Measurements from ENCODE around the gene SIGMAR1.

SIGMAR1 gene

GRCh38 chr9:34629491-34629808, 8.1 kb downstream of the SIGMAR1 start:
- DNase-seq = no peak

DNA sequence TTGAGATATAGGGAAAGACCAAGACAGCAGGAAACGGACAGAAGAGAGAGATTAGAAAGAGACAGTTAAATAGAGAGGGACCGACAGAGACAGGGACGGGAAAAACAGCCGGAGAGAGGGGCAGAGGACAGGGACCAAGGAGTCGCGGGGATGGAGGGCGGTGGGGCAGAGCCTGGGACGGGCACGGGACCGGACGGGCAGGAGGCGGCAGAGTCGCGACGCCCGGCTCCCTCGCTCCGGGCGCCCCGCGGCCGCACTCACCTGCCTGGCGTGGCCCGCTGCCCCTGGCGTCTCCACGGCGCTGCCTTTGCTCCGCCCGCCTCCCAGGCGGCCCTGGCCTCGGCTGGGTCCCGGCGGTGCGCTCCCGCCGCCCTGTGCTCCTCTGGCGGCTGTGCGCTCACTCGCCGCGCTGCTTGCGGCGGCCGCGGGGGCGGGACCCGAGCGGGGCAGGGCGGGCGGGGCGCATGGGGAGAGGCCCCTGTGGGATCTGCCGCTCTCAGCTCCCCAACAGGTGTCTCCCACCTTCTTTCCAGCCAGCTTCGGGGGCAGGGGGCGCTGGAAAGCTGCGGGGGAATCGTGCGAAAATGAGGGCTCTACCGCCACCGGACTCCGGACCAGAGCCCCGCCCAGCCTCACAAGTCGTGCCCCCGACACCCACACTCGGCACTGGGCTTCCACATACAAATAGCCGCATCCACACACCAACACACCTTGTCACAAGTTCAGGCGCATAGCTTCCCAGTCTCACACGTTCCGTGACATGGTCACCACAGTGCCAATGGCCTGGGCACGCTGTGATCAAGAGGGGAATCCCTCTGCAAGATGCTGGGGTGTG, 8.7 kb downstream of the SIGMAR1 start, which contains the start of gene ARID3C:
Gene ARID3C, minus strand, starts transcription at position 411 of the 835 bp plus-strand sequence. CDS start 1,052 bp downstream, outside the sequence.
- DNase-seq = no peak

DNA sequence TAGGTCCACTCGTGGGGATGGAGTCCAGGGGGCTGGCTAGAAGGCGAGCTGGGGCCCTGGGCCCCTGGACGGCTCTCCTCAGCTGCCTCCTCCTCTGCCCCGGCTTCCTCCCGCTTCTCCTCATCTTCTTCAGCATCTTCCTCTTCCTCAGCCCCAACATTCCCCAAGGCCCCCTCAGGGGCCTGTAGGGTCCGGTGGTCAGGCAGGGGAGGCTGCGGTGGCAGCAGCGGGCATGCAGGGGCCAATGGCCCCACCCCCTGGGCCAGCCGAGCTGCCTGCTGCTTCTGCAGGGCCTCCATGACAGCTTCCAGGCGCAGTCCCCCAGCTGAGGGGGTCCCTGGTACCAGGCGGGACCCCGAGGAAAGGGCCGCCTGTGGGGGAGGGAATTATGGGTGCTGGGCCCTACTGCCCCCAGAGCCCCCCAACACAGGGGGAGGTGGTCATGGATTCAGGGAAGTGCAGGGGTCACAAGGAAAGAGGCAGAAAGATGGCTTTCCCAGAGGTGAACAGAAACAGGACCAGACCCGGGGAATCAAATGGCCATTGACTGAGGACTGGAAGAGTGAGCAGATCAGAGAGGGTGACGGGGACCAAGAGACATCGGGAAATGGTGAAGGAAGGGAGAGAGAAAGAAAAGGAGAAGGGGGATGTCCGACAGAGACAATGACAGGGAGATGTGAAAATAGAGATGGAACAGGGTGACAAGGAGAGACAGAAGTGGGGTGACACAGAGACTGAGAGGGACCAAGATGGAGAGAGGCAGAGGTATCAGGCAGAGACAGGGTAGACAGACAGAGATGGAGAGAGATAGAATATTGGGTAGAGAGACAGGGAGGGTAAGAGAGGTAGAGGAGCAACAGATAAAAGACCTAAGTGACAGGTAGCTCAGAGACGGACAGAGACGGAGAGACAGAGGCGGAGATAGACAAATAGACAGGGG, 9.6 kb downstream of the SIGMAR1 start:
- no peak for DNase-seq

DNA sequence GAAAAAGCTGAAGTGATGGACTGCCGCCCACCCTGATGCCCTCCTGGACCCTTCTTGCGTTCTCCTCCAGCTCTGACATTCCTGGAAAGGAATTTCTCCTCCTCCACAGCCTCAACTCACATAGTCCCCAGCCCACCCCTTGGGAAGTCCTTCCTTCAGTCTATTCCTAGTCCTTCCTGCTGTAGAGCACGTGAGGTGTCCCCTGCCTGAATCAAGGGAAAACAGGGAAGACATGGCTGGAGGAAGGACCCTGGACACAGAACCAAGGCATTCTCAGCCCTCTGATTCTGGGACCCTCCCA, 12.5 kb downstream of the SIGMAR1 start:
- DNase-seq = no peak

DNA sequence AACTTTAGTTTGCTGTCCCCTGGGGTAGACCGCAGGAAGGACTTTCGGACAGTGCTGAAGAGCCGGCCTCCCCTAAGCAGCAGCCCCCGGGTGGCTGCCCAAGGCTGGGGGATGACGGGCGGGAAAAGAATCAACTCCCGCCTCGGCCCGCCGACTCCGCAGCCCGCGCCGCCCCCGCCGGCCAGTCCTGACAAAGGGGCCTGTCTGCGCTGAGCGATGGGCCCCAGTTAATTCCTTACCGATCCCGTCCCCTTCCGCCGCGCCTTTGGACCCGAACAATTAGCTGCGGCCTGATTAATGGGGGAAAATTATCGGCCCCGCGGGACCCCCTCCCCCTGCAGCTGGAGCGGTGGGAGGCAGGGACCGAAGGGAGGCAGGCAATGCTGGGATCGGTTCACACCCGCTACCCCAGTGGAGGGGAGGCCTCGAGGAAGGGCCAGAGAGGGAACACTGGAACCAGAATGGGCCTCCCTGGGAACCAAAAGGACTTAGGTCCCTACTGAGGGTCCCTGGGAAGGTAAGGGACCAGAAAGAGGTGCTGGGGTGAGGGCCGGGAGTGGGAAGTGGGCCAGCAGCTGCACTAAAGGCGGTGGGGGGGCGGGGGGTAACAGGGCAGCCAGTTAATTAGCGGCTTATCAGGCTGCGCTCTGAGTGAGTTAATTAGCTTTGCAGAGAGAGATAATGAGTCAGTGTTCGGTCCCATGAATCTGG, 13.0 kb downstream of the SIGMAR1 start:
- no peak for DNase-seq

DNA sequence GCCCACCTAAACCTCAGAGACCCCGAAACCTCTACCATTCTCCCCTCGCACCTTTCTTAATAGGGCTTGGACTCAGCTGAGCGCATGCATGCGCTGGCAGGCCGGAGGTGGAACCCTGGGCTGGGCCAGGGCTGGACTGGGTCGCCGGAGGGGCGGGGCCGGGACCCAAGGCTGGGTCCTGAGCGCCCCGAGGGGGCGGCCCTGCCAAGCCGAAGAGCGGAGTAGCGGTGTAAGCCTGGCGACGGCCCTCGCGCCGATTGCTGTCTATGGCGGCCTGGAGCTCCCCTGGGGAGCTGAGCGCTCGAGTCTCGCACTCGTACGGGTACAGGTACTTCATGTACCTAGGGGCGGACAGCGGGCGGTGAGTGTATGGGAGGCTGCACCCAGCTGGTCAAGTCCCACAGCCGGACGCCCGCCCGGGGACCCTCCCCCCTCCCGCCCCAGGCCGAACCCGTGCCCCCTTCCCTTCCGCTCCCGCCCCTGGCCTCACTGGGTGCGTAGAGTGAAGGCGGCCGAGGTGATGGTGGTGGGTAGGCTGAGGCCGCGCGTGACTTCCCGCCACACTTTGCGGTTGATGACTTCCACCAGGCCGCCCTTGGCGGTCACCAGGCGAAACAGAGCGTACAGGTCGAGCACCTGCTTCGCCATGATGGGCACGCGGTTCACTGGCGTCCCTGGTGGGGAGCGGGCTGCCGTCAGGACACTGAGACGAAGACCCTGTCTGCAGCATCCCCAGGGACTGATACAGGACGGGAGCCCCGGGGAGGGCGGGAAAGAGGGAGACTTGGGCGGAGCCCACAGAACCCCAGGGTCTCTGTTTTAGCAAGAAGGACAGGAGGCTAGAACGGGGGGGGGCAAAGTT, 14.0 kb downstream of the SIGMAR1 start:
- DNase-seq = no peak

DNA sequence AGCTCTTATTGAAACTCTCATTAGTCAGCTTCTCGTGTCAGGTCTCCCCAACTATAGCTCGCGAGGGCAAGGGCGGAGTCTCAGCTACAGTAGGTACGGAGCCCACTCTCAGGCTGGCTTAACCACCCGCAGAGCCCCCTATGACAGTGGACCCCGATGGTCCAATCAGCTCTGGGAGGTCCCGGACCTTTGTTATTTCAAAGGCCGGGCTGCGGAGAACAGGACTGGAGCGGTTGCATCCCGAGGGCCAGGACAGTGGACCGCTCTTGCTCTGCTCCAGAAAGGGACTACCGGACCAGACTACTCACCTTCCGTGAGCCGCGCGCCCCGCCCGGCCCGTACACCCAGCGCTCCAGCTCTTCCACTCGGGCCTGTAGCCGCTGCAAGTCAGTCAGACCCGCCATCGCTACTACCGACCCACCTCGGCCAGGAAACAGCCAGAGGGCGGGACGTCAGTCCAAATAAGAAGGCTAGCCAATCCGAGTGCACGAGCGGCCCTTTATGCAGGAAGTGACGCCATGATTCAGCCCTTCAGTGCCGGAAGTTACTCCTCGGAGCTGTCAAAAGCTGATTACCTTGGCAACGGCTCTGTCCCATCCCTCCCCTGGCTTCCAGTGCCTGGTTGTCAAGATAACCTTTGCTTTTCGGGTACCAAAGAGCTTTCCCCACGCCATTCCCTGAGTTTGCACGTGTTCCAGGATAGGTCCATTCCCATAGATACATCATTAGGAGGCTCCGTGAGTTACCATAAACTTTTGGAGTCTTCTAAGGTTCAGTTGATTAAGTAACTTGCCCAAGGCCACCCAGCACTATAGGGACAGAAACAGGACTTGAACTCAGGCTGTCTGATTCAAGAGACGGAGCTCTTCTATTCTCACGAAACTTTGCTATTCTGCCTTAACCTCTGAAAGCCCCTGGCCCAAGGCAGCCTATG, 17.3 kb downstream of the SIGMAR1 start, which contains the start of gene DCTN3:
Gene DCTN3, minus strand, starts transcription at position 435 of the 934 bp plus-strand sequence. Its CDS starts 31 bp downstream, at position 404.
- DNase-seq = no peak

- no peak for DNase-seq
These were observed 22.5 kb downstream of the SIGMAR1 start for GRCh38 chr9:34615132-34615531.

DNA sequence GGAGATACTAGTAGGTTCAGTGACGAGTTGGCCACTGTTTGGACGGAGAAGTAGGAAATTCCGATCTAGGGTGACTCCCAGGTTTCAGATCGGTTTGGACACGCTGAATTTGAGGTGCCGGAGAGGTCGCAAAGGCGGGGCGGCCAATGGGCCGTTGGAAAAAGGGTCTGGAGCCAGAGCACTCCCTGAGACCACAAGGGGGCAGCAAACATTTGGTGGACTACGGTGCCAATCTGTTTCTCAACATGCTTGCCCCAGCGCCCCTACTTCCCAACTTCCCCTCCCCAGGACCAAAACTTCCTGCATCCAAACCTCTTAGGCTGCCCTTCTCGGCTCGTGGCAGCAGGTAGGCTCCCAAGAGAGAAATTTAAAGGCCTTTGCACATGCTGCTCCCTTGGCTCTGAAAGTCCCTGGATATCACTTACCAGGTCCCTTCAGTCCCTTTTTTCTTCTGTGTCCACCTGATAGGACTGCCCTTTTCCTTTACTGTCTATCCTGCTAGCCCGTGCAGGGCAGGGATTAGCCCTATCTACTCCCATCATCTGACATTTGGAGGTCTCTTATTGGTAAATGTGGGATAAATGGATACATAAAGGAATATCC, 24.7 kb downstream of the SIGMAR1 start:
- no peak for DNase-seq

- no peak for DNase-seq
These were observed 25.5 kb downstream of the SIGMAR1 start, which contains the start of gene RPP25L for GRCh38 chr9:34611811-34612787. RPP25L (minus strand) TSS chr9:34612097; CDS start chr9:34611296, 801 bp downstream.

DNA sequence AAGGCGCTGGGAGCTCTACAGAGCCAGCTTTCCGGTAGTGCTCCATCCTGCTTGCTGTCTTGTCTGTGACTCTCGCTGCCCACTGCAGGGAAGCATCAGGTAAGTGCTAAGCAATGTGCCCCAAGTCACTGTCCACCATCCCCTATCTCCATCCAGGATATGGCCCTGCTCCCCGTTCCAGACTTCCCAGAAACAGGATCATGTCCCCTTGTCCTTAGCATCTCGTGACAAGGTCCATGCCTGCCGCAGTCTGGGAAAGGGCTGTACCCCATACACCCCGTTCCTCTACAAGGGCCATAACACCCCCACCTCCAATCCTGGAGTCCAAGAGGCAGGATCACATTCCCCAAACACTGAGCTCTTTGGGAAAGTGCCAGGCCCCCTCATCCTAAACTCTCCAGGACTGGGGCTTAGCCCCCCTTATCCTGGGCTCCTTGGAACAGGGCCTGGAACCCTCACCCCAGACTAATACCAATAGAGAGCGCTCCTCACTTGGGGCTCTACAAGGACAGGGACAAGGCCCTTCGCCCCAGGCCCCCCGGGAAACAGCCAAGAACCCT, 26.3 kb downstream of the SIGMAR1 start:
- no peak for DNase-seq

- no peak for DNase-seq
These were observed 27.0 kb downstream of the SIGMAR1 start for GRCh38 chr9:34610434-34611206.

GRCh38 chr9:34607331-34607730, 30.3 kb downstream of the SIGMAR1 start:
- DNase-seq = no peak

DNA sequence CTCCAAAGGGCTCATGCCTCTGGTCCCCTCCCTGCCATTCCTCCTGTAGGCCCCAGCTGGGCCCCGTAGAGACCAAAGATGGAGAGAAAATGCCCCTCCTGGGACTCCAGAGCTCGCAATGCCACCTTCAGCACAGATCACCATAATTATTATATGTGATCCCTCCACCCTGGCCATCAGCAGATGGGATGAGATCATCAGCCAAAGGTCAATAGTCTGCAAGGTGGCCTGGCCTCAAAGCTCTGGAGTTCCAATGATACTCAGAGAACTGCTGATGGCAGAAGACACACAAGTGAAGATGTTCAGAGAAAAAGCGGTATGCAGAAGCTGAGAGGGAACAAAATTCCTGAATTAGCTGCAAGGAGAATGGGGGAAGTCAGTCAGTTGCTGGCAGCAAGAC, 30.7 kb downstream of the SIGMAR1 start:
- no peak for DNase-seq

- DNase-seq = no peak
These were observed 31.4 kb downstream of the SIGMAR1 start for GRCh38 chr9:34606190-34606589.

DNA sequence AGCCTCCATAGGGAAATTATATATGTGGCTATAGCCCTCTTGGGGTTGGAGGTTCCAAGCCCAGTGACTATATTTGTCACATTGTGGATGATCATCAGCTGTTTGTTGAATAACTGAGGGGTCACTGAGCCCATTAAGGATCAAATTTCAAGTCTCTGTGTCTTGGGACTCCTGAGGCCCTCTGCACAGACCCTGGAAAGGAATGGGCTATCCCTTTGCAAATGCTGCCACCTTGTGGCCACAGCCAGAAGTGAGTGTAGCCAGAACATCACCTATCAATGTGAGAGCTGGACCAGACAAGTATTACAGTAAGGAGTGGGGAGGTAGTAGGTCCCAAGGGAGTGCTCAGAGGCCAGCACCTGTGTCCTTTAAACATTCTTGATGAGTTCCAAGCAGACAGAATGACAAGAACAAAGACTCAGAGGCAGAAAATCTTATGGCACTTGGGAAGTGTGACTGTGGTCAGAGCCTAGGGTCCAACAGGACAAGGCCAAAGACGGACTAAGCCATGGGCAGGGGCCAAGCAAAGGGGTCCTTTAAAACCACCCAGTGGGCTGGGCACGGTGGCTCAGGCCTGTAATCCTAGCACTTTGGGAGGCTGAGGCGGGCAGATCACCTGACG, 33.9 kb downstream of the SIGMAR1 start:
- DNase-seq = no peak

- DNase-seq = no peak
These were observed 35.5 kb downstream of the SIGMAR1 start for GRCh38 chr9:34601937-34602573.

All from cortex of kidney (tissue), 1 donor.